NCI-H1436 treated with DMSO at 0.1 percent for 48 hours (cell line): ENCODE measurements around the gene AKR1D1.

Source experiments
- DNase-seq: peaks from one replicate; lab custom pipeline; 2025; lab: John Stamatoyannopoulos, UW

Gene AKR1D1

GRCh38 chr7:138166681-138167080 lies 90.4 kb downstream of the AKR1D1 start:
- DNase-seq = no peak

GRCh38 chr7:138167222-138167621 lies 91.0 kb downstream of the AKR1D1 start:
- DNase-seq = no peak

- no peak for DNase-seq
Measured at GRCh38 chr7:138167869-138168296, 91.6 kb downstream of the AKR1D1 start.
